IgD-negative memory B cell (primary cell): ENCODE results near the gene BABAM2. TPM values are rescaled to one million over a fixed set of nuclear protein-coding genes. Genes with fewer than 3 reads are reported as not detected.
"Not testable (repeated sequence)": the region's sequence is repeated elsewhere in the genome, so short reads cannot be mapped to it uniquely, and the experiment has no call there.

ENCODE experiments used
- H3K27ac Mint-ChIP-seq, 3 donors: one replicate each; pipeline ENCODE4 v1.8.0; 2020 to 2022; ENCODE audit warnings: mild to moderate bottlenecking in 3 of 3, mixed read lengths in 3 of 3, moderate library complexity in 1 of 3
- H3K27me3 Mint-ChIP-seq: one replicate; pipeline ENCODE4 v1.8.0; 2021; ENCODE audit warnings: mixed read lengths
- H3K36me3 Mint-ChIP-seq: one replicate; pipeline ENCODE4 v1.8.0; 2020; ENCODE audit warnings: mild to moderate bottlenecking, mixed read lengths
- H3K4me1 Mint-ChIP-seq, 3 donors: one replicate each; pipeline ENCODE4 v1.8.0; 2020 to 2022; ENCODE audit warnings: mixed read lengths in 3 of 3, mild to moderate bottlenecking in 1 of 3
- H3K4me3 Mint-ChIP-seq, 4 donors: one replicate each; pipeline ENCODE4 v1.8.0; 2020 to 2022; ENCODE audit warnings: mild to moderate bottlenecking in 4 of 4, mixed read lengths in 4 of 4, moderate library complexity in 3 of 4
- H3K9me3 Mint-ChIP-seq, 3 donors: one replicate each; pipeline ENCODE4 v1.8.0; 2020 to 2021; ENCODE audit warnings: mixed read lengths in 3 of 3, mild to moderate bottlenecking in 1 of 3
- polyA plus RNA-seq: library from polyadenylated mRNA; unstranded; fragments of 300-500 nt; fragmentation: Illumina TruSeq; gene quantifications from one replicate; pipeline ENCODE4 v1.2.3, GENCODE V29; 2021

Gene BABAM2
- polyA plus RNA-seq, 1 donor from 2014 or later = 57.9 TPM

- H3K4me1 Mint-ChIP-seq = peaks cover 0 to 1% (median 0%) of the 10 kb centered on the region in 3 donors
- peaks cover 3% of the 10 kb centered on the region for H3K36me3 Mint-ChIP-seq
- H3K4me3 Mint-ChIP-seq = no peak overlapping the region
- peak overlapping the region in 1 of 3 donors; percentile 59 for H3K27ac Mint-ChIP-seq
- peaks cover 0 to 2% (median 0%) of the 10 kb centered on the region in 3 donors for H3K9me3 Mint-ChIP-seq
- H3K27me3 Mint-ChIP-seq = no peaks in the 10 kb centered on the region
Measured at GRCh38 chr2:28326881-28327505, 436.5 kb downstream of the BABAM2 start.

- Mint-ChIP-seq H3K36me3 (peaks cover 3% of the 10 kb centered on the region), H3K4me1 (peaks cover 0 to 1% (median 0%) of the 10 kb centered on the region in 3 donors), H3K9me3 (peaks cover 0 to 2% (median 0%) of the 10 kb centered on the region in 3 donors), H3K27ac (no peak overlapping the region), H3K27me3 (no peaks in the 10 kb centered on the region), H3K4me3 (no peak overlapping the region)
Measured at GRCh38 chr2:28327581-28327955, 437.0 kb downstream of the BABAM2 start.

- H3K9me3 Mint-ChIP-seq = peaks cover 0 to 2% (median 0%) of the 10 kb centered on the region in 3 donors
- no peak overlapping the region for H3K27ac Mint-ChIP-seq
- no peak overlapping the region for H3K4me3 Mint-ChIP-seq
- no peaks in the 10 kb centered on the region for H3K27me3 Mint-ChIP-seq
- peaks cover 0 to 1% (median 0%) of the 10 kb centered on the region in 3 donors for H3K4me1 Mint-ChIP-seq
- peaks cover 3% of the 10 kb centered on the region for H3K36me3 Mint-ChIP-seq
Measured at GRCh38 chr2:28327956-28328922, 437.7 kb downstream of the BABAM2 start.

- H3K4me1 Mint-ChIP-seq = peaks cover 0 to 1% (median 0%) of the 10 kb centered on the region in 3 donors
- H3K27ac Mint-ChIP-seq = no peak overlapping the region
- H3K27me3 Mint-ChIP-seq = no peaks in the 10 kb centered on the region
- peaks cover 0 to 2% (median 0%) of the 10 kb centered on the region in 3 donors for H3K9me3 Mint-ChIP-seq
- H3K4me3 Mint-ChIP-seq = no peak overlapping the region
- peaks cover 3% of the 10 kb centered on the region for H3K36me3 Mint-ChIP-seq
Measured at GRCh38 chr2:28329184-28329583, 438.7 kb downstream of the BABAM2 start.

- H3K27ac Mint-ChIP-seq, H3K4me1 Mint-ChIP-seq: not testable (repeated sequence)
Measured at GRCh38 chr2:28330722-28331121, 440.2 kb downstream of the BABAM2 start.

GRCh38 chr2:28331797-28332196, 441.3 kb downstream of the BABAM2 start:
- not testable (repeated sequence) for H3K4me1 Mint-ChIP-seq, H3K4me3 Mint-ChIP-seq, H3K27me3 Mint-ChIP-seq, H3K9me3 Mint-ChIP-seq, H3K27ac Mint-ChIP-seq, H3K36me3 Mint-ChIP-seq

More at GRCh38 chr2:28330722-28331121, 440.2 kb downstream of the BABAM2 start:
- H3K36me3 Mint-ChIP-seq, H3K27me3 Mint-ChIP-seq, H3K9me3 Mint-ChIP-seq, H3K4me3 Mint-ChIP-seq: not testable (repeated sequence)

- H3K27ac Mint-ChIP-seq = no peak overlapping the region
- H3K4me1 Mint-ChIP-seq = peaks cover 0 to 1% (median 0%) of the 10 kb centered on the region in 3 donors
- H3K4me3 Mint-ChIP-seq = no peak overlapping the region
- H3K27me3 Mint-ChIP-seq = no peaks in the 10 kb centered on the region
- no peaks in the 10 kb centered on the region for H3K36me3 Mint-ChIP-seq
- peaks cover 0 to 2% (median 0%) of the 10 kb centered on the region in 3 donors for H3K9me3 Mint-ChIP-seq
Measured at GRCh38 chr2:28332696-28333095, 442.2 kb downstream of the BABAM2 start.

GRCh38 chr2:28333606-28334526, 443.3 kb downstream of the BABAM2 start:
- H3K27me3 Mint-ChIP-seq = no peaks in the 10 kb centered on the region
- no peak overlapping the region for H3K4me3 Mint-ChIP-seq
- H3K36me3 Mint-ChIP-seq = no peaks in the 10 kb centered on the region
- H3K27ac Mint-ChIP-seq = peak overlapping the region in 2 of 3 donors; percentile 43 to 48
- peaks cover 0 to 1% (median 0%) of the 10 kb centered on the region in 3 donors for H3K4me1 Mint-ChIP-seq
- peaks cover 0 to 2% (median 0%) of the 10 kb centered on the region in 3 donors for H3K9me3 Mint-ChIP-seq

- Mint-ChIP-seq H3K4me3 (no peak overlapping the region), H3K27ac (no peak overlapping the region), H3K4me1 (no peaks in the 10 kb centered on the region), H3K9me3 (peaks cover 0 to 2% (median 0%) of the 10 kb centered on the region in 3 donors), H3K27me3 (no peaks in the 10 kb centered on the region), H3K36me3 (peaks cover 3% of the 10 kb centered on the region)
Measured at GRCh38 chr2:28334527-28334894, 444.0 kb downstream of the BABAM2 start.

- H3K27ac Mint-ChIP-seq, H3K9me3 Mint-ChIP-seq, H3K27me3 Mint-ChIP-seq, H3K36me3 Mint-ChIP-seq, H3K4me1 Mint-ChIP-seq, H3K4me3 Mint-ChIP-seq: not testable (repeated sequence)
Measured at GRCh38 chr2:28335265-28335664, 444.7 kb downstream of the BABAM2 start.

GRCh38 chr2:28335666-28336065, 445.1 kb downstream of the BABAM2 start:
- Mint-ChIP-seq H3K36me3 (peaks cover 3% of the 10 kb centered on the region), H3K27ac (no peak overlapping the region), H3K4me3 (no peak overlapping the region), H3K4me1 (no peaks in the 10 kb centered on the region), H3K27me3 (no peaks in the 10 kb centered on the region), H3K9me3 (no peaks in the 10 kb centered on the region)

- no peak overlapping the region for H3K27ac Mint-ChIP-seq
- peaks cover 3% of the 10 kb centered on the region for H3K36me3 Mint-ChIP-seq
- H3K27me3 Mint-ChIP-seq = no peaks in the 10 kb centered on the region
- no peak overlapping the region for H3K4me3 Mint-ChIP-seq
- H3K9me3 Mint-ChIP-seq = no peaks in the 10 kb centered on the region
- H3K4me1 Mint-ChIP-seq = no peaks in the 10 kb centered on the region
Measured at GRCh38 chr2:28336264-28336980, 445.9 kb downstream of the BABAM2 start.

- Mint-ChIP-seq H3K36me3 (peaks cover 3% of the 10 kb centered on the region), H3K27ac (no peak overlapping the region), H3K27me3 (no peaks in the 10 kb centered on the region), H3K4me3 (no peak overlapping the region), H3K4me1 (no peaks in the 10 kb centered on the region), H3K9me3 (no peaks in the 10 kb centered on the region)
Measured at GRCh38 chr2:28336982-28337627, 446.6 kb downstream of the BABAM2 start.
